RWPE2 (cell line): ENCODE results near the gene TMPRSS6.

Source experiments
- ATAC-seq: fragments of 200-7000 bp; cut with Tn5 transposase; 3 replicates; pipeline ENCODE4 v1.9.1; 2021; ENCODE audit warnings: low read depth
- DNase-seq: peaks from one replicate; pipeline ENCODE4 v3.0.0-alpha.2; 2020; ENCODE audit warnings: low spot score
- H3K27ac ChIP-seq: fragments of 450-650 bp; 2 replicates; pipeline ENCODE4 v1.5.1; 2017; ENCODE audit warnings: mild to moderate bottlenecking; ENCODE audit not compliant: poor library complexity, severe bottlenecking
- H3K27me3 ChIP-seq: fragments of 250-450 bp; sonication (Bioruptor Pico); 2 replicates; pipeline ENCODE4 v1.5.1; 2021; ENCODE audit warnings: mild to moderate bottlenecking, moderate library complexity; ENCODE audit not compliant: insufficient read depth, poor library complexity, severe bottlenecking
- H3K36me3 ChIP-seq: fragments of 250-450 bp; sonication (Bioruptor Pico); 2 replicates; pipeline ENCODE4 v1.5.1; 2020; ENCODE audit warnings: low read depth, mild to moderate bottlenecking, moderate library complexity
- H3K4me1 ChIP-seq: fragments of 250-450 bp; sonication (Bioruptor Pico); 2 replicates; pipeline ENCODE4 v1.5.1; 2021; ENCODE audit warnings: mild to moderate bottlenecking, moderate library complexity; ENCODE audit not compliant: insufficient read depth, poor library complexity, severe bottlenecking
- H3K4me3 ChIP-seq: fragments of 250-450 bp; sonication (Bioruptor Pico); 2 replicates; pipeline ENCODE4 v1.5.1; 2021; ENCODE audit warnings: mild to moderate bottlenecking, moderate library complexity; ENCODE audit not compliant: severe bottlenecking
- H3K9me3 ChIP-seq: fragments of 250-450 bp; sonication (Bioruptor Pico); 2 replicates; pipeline ENCODE4 v1.5.1; 2021; ENCODE audit warnings: mild to moderate bottlenecking, moderate library complexity; ENCODE audit not compliant: severe bottlenecking
- CTCF ChIP-seq: fragments of 450-650 bp; IDR thresholded peaks from one replicate; pipeline ENCODE4 v1.5.1; 2017; ENCODE audit warnings: mild to moderate bottlenecking, moderate library complexity; ENCODE audit not compliant: poor library complexity, severe bottlenecking

TMPRSS6 gene

GRCh38 chr22:37103656-37104452, 5.7 kb downstream of the TMPRSS6 start:
- TF ChIP-seq CTCF, result no peak
- no peaks in the 10 kb centered on the region for H3K27me3 ChIP-seq
- H3K4me3 ChIP-seq, result no peak overlapping the region
- H3K4me1 ChIP-seq, result no peaks in the 10 kb centered on the region
- H3K36me3 ChIP-seq, result no peaks in the 10 kb centered on the region
- no peaks in the 10 kb centered on the region for H3K9me3 ChIP-seq
- DNase-seq (no peak), ATAC-seq (no peak)
- H3K27ac ChIP-seq, result no peak overlapping the region

GRCh38 chr22:37103151-37103550, 6.4 kb downstream of the TMPRSS6 start:
- no peaks in the 10 kb centered on the region for H3K4me1 ChIP-seq
- no peaks in the 10 kb centered on the region for H3K27me3 ChIP-seq
- no peak for ATAC-seq
- no peaks in the 10 kb centered on the region for H3K36me3 ChIP-seq
- no peak for TF ChIP-seq CTCF
- DNase-seq, result no peak
- no peak overlapping the region for H3K27ac ChIP-seq
- H3K4me3 ChIP-seq, result no peak overlapping the region
- H3K9me3 ChIP-seq, result no peaks in the 10 kb centered on the region

GRCh38 chr22:37101311-37102066, 8.0 kb downstream of the TMPRSS6 start:
- no peak for ATAC-seq
- no peak for TF ChIP-seq CTCF
- Histone ChIP-seq H3K27ac (no peak overlapping the region), H3K9me3 (no peaks in the 10 kb centered on the region), H3K27me3 (no peaks in the 10 kb centered on the region), H3K4me3 (no peak overlapping the region), H3K36me3 (no peaks in the 10 kb centered on the region), H3K4me1 (no peaks in the 10 kb centered on the region)
- no peak for DNase-seq

- no peaks in the 10 kb centered on the region for H3K36me3 ChIP-seq
- H3K9me3 ChIP-seq, result no peaks in the 10 kb centered on the region
- ATAC-seq, result no peak
- DNase-seq, result no peak
- H3K27ac ChIP-seq, result no peak overlapping the region
- H3K4me3 ChIP-seq, result no peak overlapping the region
- no peak for TF ChIP-seq CTCF
- H3K27me3 ChIP-seq, result peaks cover 5% of the 10 kb centered on the region
- no peaks in the 10 kb centered on the region for H3K4me1 ChIP-seq
Observed at GRCh38 chr22:37100589-37101127, 8.9 kb downstream of the TMPRSS6 start.
